ENCODE results near the gene CSRP3. TPM values are rescaled to one million over a fixed set of nuclear protein-coding genes. Genes with fewer than 3 reads are reported as not detected.

CSRP3 gene
- total RNA-seq, 4 donors from 2014 or later = 0.19 TPM; not detected in 3

- 74 to 88% methylated on average over 3 to 6 of the region's 6 CpGs for WGBS, 2 donors (ENCODE audit: low coverage in 1 of 2)
- no peak for ATAC-seq
- Histone ChIP-seq H3K27me3 (peaks cover 80% of the 10 kb centered on the region), H3K27ac (no peak overlapping the region), H3K4me3 (no peak overlapping the region), H3K9me3 (no peaks in the 10 kb centered on the region), H3K36me3 (no peaks in the 10 kb centered on the region), H3K4me1 (peaks cover 0 to 26% (median 16%) of the 10 kb centered on the region in 3 donors)
- TF ChIP-seq EP300 (IDR thresholded peaks at IDR 0.05) = no peak
- no peak for TF ChIP-seq CTCF (IDR thresholded peaks at IDR 0.05)
- TF ChIP-seq POLR2A (IDR thresholded peaks at IDR 0.05) = no peak
- TF ChIP-seq POLR2AphosphoS5 (IDR thresholded peaks at IDR 0.05) = no peak
Measured at GRCh38 chr11:19244084-19244483, 42.3 kb upstream of the CSRP3 start.

- Histone ChIP-seq H3K36me3 (no peaks in the 10 kb centered on the region), H3K4me3 (no peak overlapping the region), H3K27ac (no peak overlapping the region), H3K4me1 (peaks cover 0 to 26% (median 16%) of the 10 kb centered on the region in 3 donors), H3K9me3 (no peaks in the 10 kb centered on the region), H3K27me3 (peaks cover 84% of the 10 kb centered on the region)
- no peak for TF ChIP-seq CTCF (IDR thresholded peaks at IDR 0.05)
- no peak for TF ChIP-seq EP300 (IDR thresholded peaks at IDR 0.05)
- no peak for TF ChIP-seq POLR2A (IDR thresholded peaks at IDR 0.05)
- no peak for TF ChIP-seq POLR2AphosphoS5 (IDR thresholded peaks at IDR 0.05)
- ATAC-seq = no peak
Measured at GRCh38 chr11:19243613-19244012, 41.8 kb upstream of the CSRP3 start.

GRCh38 chr11:19243143-19243542 is 41.4 kb upstream of the CSRP3 start:
- no peak for ATAC-seq
- 25 to 60% methylated on average over 2 of the region's 5 CpGs for WGBS, 2 donors (ENCODE audit: low coverage in 1 of 2)
- peaks cover 89% of the 10 kb centered on the region for H3K27me3 ChIP-seq

GRCh38 chr11:19242179-19242932 is 40.6 kb upstream of the CSRP3 start:
- no peak for ATAC-seq
- Histone ChIP-seq H3K4me3 (peak overlapping the region in 1 of 2 donors; percentile 78), H3K27me3 (peaks cover 97% of the 10 kb centered on the region), H3K36me3 (no peaks in the 10 kb centered on the region), H3K27ac (no peak overlapping the region), H3K9me3 (no peaks in the 10 kb centered on the region), H3K4me1 (peaks cover 0 to 26% (median 16%) of the 10 kb centered on the region in 3 donors)
- 0 to 13% methylated on average over 17 to 19 of the region's 55 CpGs for WGBS, 2 donors (ENCODE audit: low coverage in 1 of 2)
- TF ChIP-seq EP300 (IDR thresholded peaks at IDR 0.05) (no peak), POLR2AphosphoS5 (IDR thresholded peaks at IDR 0.05) (no peak), POLR2A (IDR thresholded peaks at IDR 0.05) (no peak), CTCF (IDR thresholded peaks at IDR 0.05) (no peak)

More at GRCh38 chr11:19243143-19243542, 41.4 kb upstream of the CSRP3 start:
- Histone ChIP-seq H3K27ac (no peak overlapping the region), H3K4me3 (no peak overlapping the region), H3K4me1 (peaks cover 0 to 26% (median 16%) of the 10 kb centered on the region in 3 donors), H3K9me3 (no peaks in the 10 kb centered on the region), H3K36me3 (no peaks in the 10 kb centered on the region)
- TF ChIP-seq EP300 (IDR thresholded peaks at IDR 0.05) (no peak), CTCF (IDR thresholded peaks at IDR 0.05) (no peak), POLR2AphosphoS5 (IDR thresholded peaks at IDR 0.05) (no peak), POLR2A (IDR thresholded peaks at IDR 0.05) (no peak)
